ENCODE results near the gene PTPRK. TPM values are rescaled to one million over a fixed set of nuclear protein-coding genes. Genes with fewer than 3 reads are reported as not detected.

The PTPRK gene
- total RNA-seq, 1 donor from 2014 or later = 18.4 TPM

GRCh38 chr6:127966616-127967015 lies 553.8 kb downstream of the PTPRK start:
- no peaks in the 10 kb centered on the region for H3K9me3 ChIP-seq (replicated peaks)
- H3K4me1 ChIP-seq = no peaks in the 10 kb centered on the region
- H3K27me3 ChIP-seq (ENCODE audit: low read depth) = no peaks in the 10 kb centered on the region
- peaks cover 31% of the 10 kb centered on the region for H3K36me3 ChIP-seq
- intact Hi-C loops (cut with micrococcal nuclease) = no loop called here
- H3K27ac ChIP-seq (replicated peaks) = no peak overlapping the region
- no peak for DNase-seq
- TF ChIP-seq CTCF (IDR thresholded peaks at IDR 0.05; ENCODE audit: borderline replicate concordance) = no peak
- no peak overlapping the region for H3K4me3 ChIP-seq

- Histone ChIP-seq H3K36me3 (peaks cover 10% of the 10 kb centered on the region), H3K9me3 (replicated peaks) (no peaks in the 10 kb centered on the region), H3K4me3 (no peak overlapping the region), H3K27ac (replicated peaks) (no peak overlapping the region), H3K4me1 (no peaks in the 10 kb centered on the region), H3K27me3 (ENCODE audit: low read depth) (no peaks in the 10 kb centered on the region)
- no peak for TF ChIP-seq CTCF (IDR thresholded peaks at IDR 0.05; ENCODE audit: borderline replicate concordance)
- intact Hi-C loops (cut with micrococcal nuclease) = no loop called here
- DNase-seq = no peak
These were observed 556.9 kb downstream of the PTPRK start for GRCh38 chr6:127963495-127963894.

GRCh38 chr6:127959869-127960268 lies 560.5 kb downstream of the PTPRK start:
- DNase-seq = no peak
- intact Hi-C loops (cut with micrococcal nuclease) = no loop called here
- no peak for TF ChIP-seq CTCF (IDR thresholded peaks at IDR 0.05; ENCODE audit: borderline replicate concordance)
- H3K36me3 ChIP-seq = no peaks in the 10 kb centered on the region
- no peaks in the 10 kb centered on the region for H3K27me3 ChIP-seq (ENCODE audit: low read depth)
- H3K9me3 ChIP-seq (replicated peaks) = no peaks in the 10 kb centered on the region
- H3K27ac ChIP-seq (replicated peaks) = no peak overlapping the region
- H3K4me3 ChIP-seq = no peak overlapping the region
- no peaks in the 10 kb centered on the region for H3K4me1 ChIP-seq

GRCh38 chr6:127956956-127957355 lies 563.4 kb downstream of the PTPRK start:
- intact Hi-C loops (cut with micrococcal nuclease) = no loop called here

GRCh38 chr6:127956260-127956888 lies 564.0 kb downstream of the PTPRK start:
- intact Hi-C loops (cut with micrococcal nuclease) = no loop called here

More at GRCh38 chr6:127956956-127957355, 563.4 kb downstream of the PTPRK start:
- no peaks in the 10 kb centered on the region for H3K27me3 ChIP-seq (ENCODE audit: low read depth)
- H3K4me1 ChIP-seq = no peaks in the 10 kb centered on the region
- no peak for DNase-seq
- no peak for TF ChIP-seq CTCF (IDR thresholded peaks at IDR 0.05; ENCODE audit: borderline replicate concordance)
- H3K9me3 ChIP-seq (replicated peaks) = no peaks in the 10 kb centered on the region
- H3K27ac ChIP-seq (replicated peaks) = no peak overlapping the region
- H3K4me3 ChIP-seq = no peak overlapping the region
- H3K36me3 ChIP-seq = no peaks in the 10 kb centered on the region

More at GRCh38 chr6:127956260-127956888, 564.0 kb downstream of the PTPRK start:
- H3K27me3 ChIP-seq (ENCODE audit: low read depth) = no peaks in the 10 kb centered on the region
- H3K36me3 ChIP-seq = no peaks in the 10 kb centered on the region
- H3K4me3 ChIP-seq = no peak overlapping the region
- H3K4me1 ChIP-seq = no peaks in the 10 kb centered on the region
- TF ChIP-seq CTCF (IDR thresholded peaks at IDR 0.05; ENCODE audit: borderline replicate concordance) = no peak
- H3K27ac ChIP-seq (replicated peaks) = no peak overlapping the region
- DNase-seq = no peak
- H3K9me3 ChIP-seq (replicated peaks) = no peaks in the 10 kb centered on the region

Measured in left ventricle myocardium inferior (tissue), 1 donor.